ENCODE measurements around the gene TSHZ3. TPM values are rescaled to one million over a fixed set of nuclear protein-coding genes. Genes with fewer than 3 reads are reported as not detected.

The TSHZ3 gene
- total RNA-seq, 1 experiment from 2014 or later = 0.05 TPM

GRCh38 chr19:31249217-31249616, 100.0 kb downstream of the TSHZ3 start (continued):
- TF ChIP-seq, protein P1, sequence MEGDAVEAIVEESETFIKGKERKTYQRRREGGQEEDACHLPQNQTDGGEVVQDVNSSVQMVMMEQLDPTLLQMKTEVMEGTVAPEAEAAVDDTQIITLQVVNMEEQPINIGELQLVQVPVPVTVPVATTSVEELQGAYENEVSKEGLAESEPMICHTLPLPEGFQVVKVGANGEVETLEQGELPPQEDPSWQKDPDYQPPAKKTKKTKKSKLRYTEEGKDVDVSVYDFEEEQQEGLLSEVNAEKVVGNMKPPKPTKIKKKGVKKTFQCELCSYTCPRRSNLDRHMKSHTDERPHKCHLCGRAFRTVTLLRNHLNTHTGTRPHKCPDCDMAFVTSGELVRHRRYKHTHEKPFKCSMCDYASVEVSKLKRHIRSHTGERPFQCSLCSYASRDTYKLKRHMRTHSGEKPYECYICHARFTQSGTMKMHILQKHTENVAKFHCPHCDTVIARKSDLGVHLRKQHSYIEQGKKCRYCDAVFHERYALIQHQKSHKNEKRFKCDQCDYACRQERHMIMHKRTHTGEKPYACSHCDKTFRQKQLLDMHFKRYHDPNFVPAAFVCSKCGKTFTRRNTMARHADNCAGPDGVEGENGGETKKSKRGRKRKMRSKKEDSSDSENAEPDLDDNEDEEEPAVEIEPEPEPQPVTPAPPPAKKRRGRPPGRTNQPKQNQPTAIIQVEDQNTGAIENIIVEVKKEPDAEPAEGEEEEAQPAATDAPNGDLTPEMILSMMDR (IDR thresholded peaks at IDR 0.05 in 2 of 3, conservative IDR thresholded peaks at IDR 0.05 in 1 of 3; ENCODE audit: borderline replicate concordance in 1 of 3, insufficient read depth in 1 of 3, low read depth in 2 of 3, low read length in 2 of 3) = no peak
- TF ChIP-seq FOSL1 (IDR thresholded peaks at IDR 0.05; ENCODE audit: low read depth) (no peak), TCF7L2 (IDR thresholded peaks at IDR 0.05; ENCODE audit: borderline replicate concordance, extremely low read depth, insufficient read depth, insufficient read length) (no peak), ZNF274 (IDR thresholded peaks at IDR 0.05; ENCODE audit: low read depth, low read length) (no peak), EZH2 (IDR thresholded peaks at IDR 0.05) (no peak), MAX (IDR thresholded peaks at IDR 0.05) (no peak), ZFX (IDR thresholded peaks at IDR 0.05) (no peak), POLR2AphosphoS5 (IDR thresholded peaks at IDR 0.05; ENCODE audit: low read depth, low read length) (no peak), SRF (IDR thresholded peaks at IDR 0.05; ENCODE audit: low read depth) (no peak), EZH2phosphoT487 (IDR thresholded peaks at IDR 0.05; ENCODE audit: borderline replicate concordance) (no peak), RAD21 (IDR thresholded peaks at IDR 0.05; ENCODE audit: low read depth) (no peak)

DNA sequence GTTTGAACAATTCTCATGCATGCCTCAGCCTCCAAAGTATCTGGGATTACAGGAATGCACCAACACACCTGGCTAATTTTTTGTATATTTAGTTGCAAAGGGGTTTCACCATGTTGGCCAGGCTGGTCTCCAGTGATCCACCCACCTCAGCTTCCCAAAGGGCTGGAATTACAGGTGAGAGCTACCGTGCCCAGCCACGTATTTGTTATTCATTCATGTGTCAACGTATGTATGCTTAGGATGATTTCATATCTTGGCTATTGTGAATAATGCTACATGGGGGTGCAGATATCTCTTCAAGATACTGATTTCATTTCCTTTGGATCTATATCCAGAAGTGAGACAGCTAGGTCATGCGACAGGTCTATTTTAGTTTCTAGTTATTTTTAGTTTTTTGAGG, 113.4 kb downstream of the TSHZ3 start:
- ChIA-PET CTCF (no interaction called here), RAD21 (ENCODE audit: low non-redundant PET in 1 of 2, low total read pairs in 2 of 2, uncharacterized antibody in 2 of 2, unreplicated experiment in 2 of 2) (no interaction called here), POLR2A (no interaction called here)
- no peaks in the 10 kb centered on the region for H3K4me1 ChIP-seq (ENCODE audit: control insufficient read depth in 1 of 2, insufficient read depth in 2 of 2, low read length in 2 of 2)
- H3K9ac ChIP-seq (ENCODE audit: low read length) = no peak overlapping the region
- peaks cover 7 to 13% of the 10 kb centered on the region in 2 experiments; a peak in 2 of 4 replicates for H3K9me3 ChIP-seq (ENCODE audit: control insufficient read depth in 1 of 2, insufficient read depth in 1 of 2, low read depth in 1 of 2, low read length in 2 of 2)
- ATAC-seq (no peak), DNase-seq (ENCODE audit: low read depth, low spot score) (no peak)
- H3K79me2 ChIP-seq (ENCODE audit: insufficient read depth, low read length) = no peaks in the 10 kb centered on the region
- H4K20me1 ChIP-seq (ENCODE audit: insufficient read depth) = no peaks in the 10 kb centered on the region
- H3K36me3 ChIP-seq (ENCODE audit: control insufficient read depth in 1 of 2, insufficient read depth in 2 of 2, low read length in 2 of 2) = no peaks in the 10 kb centered on the region
- no TSS peak for BruUV-seq (replicated peaks)
- no peak overlapping the region for H3K27ac ChIP-seq (ENCODE audit: low read depth, low read length)
- no peaks in the 10 kb centered on the region for H3K27me3 ChIP-seq (ENCODE audit: insufficient read depth, low read length)
- H3K9me2 ChIP-seq (ENCODE audit: insufficient read depth) = no peaks in the 10 kb centered on the region
- H2AFZ ChIP-seq (ENCODE audit: low read depth, low read length, poor library complexity, severe bottlenecking) = no peak overlapping the region
- no peak overlapping the region for H3K4me2 ChIP-seq (ENCODE audit: low read length)
- intact Hi-C loops (cut with micrococcal nuclease) = no loop called here
- H3K4me3 ChIP-seq (replicated peaks in 1 of 2; ENCODE audit: low read depth in 1 of 2, low read length in 2 of 2) = no peak overlapping the region
- TF ChIP-seq, protein P2, sequence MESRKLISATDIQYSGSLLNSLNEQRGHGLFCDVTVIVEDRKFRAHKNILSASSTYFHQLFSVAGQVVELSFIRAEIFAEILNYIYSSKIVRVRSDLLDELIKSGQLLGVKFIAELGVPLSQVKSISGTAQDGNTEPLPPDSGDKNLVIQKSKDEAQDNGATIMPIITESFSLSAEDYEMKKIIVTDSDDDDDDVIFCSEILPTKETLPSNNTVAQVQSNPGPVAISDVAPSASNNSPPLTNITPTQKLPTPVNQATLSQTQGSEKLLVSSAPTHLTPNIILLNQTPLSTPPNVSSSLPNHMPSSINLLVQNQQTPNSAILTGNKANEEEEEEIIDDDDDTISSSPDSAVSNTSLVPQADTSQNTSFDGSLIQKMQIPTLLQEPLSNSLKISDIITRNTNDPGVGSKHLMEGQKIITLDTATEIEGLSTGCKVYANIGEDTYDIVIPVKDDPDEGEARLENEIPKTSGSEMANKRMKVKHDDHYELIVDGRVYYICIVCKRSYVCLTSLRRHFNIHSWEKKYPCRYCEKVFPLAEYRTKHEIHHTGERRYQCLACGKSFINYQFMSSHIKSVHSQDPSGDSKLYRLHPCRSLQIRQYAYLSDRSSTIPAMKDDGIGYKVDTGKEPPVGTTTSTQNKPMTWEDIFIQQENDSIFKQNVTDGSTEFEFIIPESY (IDR thresholded peaks at IDR 0.05; ENCODE audit: extremely low read depth, insufficient replicate concordance, low read length) = no peak
- TF ChIP-seq EZH2 (IDR thresholded peaks at IDR 0.05) (no peak), CEBPB (IDR thresholded peaks at IDR 0.05; ENCODE audit: low read depth) (no peak), TCF7L2 (IDR thresholded peaks at IDR 0.05; ENCODE audit: borderline replicate concordance, extremely low read depth, insufficient read depth, insufficient read length) (no peak), ELF1 (IDR thresholded peaks at IDR 0.05; ENCODE audit: borderline replicate concordance, low read depth) (no peak), MAX (IDR thresholded peaks at IDR 0.05) (no peak), YY1 (IDR thresholded peaks at IDR 0.05; ENCODE audit: extremely low read depth, insufficient replicate concordance, low read depth, low read length) (no peak), ZFX (IDR thresholded peaks at IDR 0.05) (no peak)
- TF ChIP-seq, protein P3, sequence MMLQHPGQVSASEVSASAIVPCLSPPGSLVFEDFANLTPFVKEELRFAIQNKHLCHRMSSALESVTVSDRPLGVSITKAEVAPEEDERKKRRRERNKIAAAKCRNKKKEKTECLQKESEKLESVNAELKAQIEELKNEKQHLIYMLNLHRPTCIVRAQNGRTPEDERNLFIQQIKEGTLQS (IDR thresholded peaks at IDR 0.05) = no peak
- TF ChIP-seq, protein P1 (IDR thresholded peaks at IDR 0.05 in 2 of 3, conservative IDR thresholded peaks at IDR 0.05 in 1 of 3; ENCODE audit: borderline replicate concordance in 1 of 3, insufficient read depth in 1 of 3, low read depth in 2 of 3, low read length in 2 of 3) = no peak

Data from HCT116 (cell line).